K562 (cell line): ENCODE results near the gene SETDB2. TPM values are rescaled to one million over a fixed set of nuclear protein-coding genes. Genes with fewer than 3 reads are reported as not detected.

Source experiments
- BDP1 ChIP-seq: IDR thresholded peaks from 3 replicates; pipeline ENCODE4 v1.6.1; 2011; ENCODE audit not compliant: insufficient read length, insufficient read depth
- CCAR2 ChIP-seq: fragments of 200-400 bp; formaldehyde crosslinking; IDR thresholded peaks from 2 replicates; pipeline ENCODE4 v1.6.1; 2017; ENCODE audit warnings: mild to moderate bottlenecking, low read depth, low read length
- ELF1 ChIP-seq: fragments of 200-800 bp; sonication (Bioruptor generic); IDR thresholded peaks from 2 replicates; pipeline ENCODE4 v1.6.1; 2016; ENCODE audit warnings: missing genetic modification characterization, missing compliant biosample characterization
- EP400 ChIP-seq: fragments of 450-650 bp; IDR thresholded peaks from 2 replicates; pipeline ENCODE4 v1.6.1; 2017; ENCODE audit warnings: antibody characterized with exemption, mild to moderate bottlenecking, moderate library complexity
- HMG20B ChIP-seq: fragments of 250-450 bp; sonication (Bioruptor Pico); IDR thresholded peaks from 2 replicates; pipeline ENCODE4 v1.5.0; 2021; ENCODE audit warnings: mild to moderate bottlenecking
- KLF1 ChIP-seq: fragments of 450-650 bp; IDR thresholded peaks from 2 replicates; pipeline ENCODE4 v1.6.1; 2016; ENCODE audit warnings: missing genetic modification characterization, missing compliant biosample characterization
- MAFK ChIP-seq: IDR thresholded peaks from 2 replicates; pipeline ENCODE4 v1.6.1; 2011; ENCODE audit warnings: low read length, improper control_type of control experiment
- MYC ChIP-seq, 2 experiments: fragments of 250-450 bp in 1 of 2; sonication (Bioruptor Pico) in 1 of 2; IDR thresholded peaks; 2 replicates each; pipeline versions ENCODE4 v1.5.1 to v1.6.1; 2012 to 2021; ENCODE audit warnings: low read depth in 2 of 2, borderline replicate concordance in 1 of 2, improper control_type of control experiment in 1 of 2, low read length in 1 of 2, mild to moderate bottlenecking in 1 of 2, moderate library complexity in 1 of 2
- RB1 ChIP-seq: fragments of 450-650 bp; IDR thresholded peaks from 2 replicates; pipeline ENCODE4 v1.6.1; 2017; ENCODE audit warnings: low read depth, mild to moderate bottlenecking
- SETDB1 ChIP-seq: IDR thresholded peaks from one replicate; pipeline ENCODE4 v1.6.1; 2012; ENCODE audit warnings: low read length, control low read depth, inconsistent platforms
- TCF7L2 ChIP-seq: fragments of 150-350 bp; IDR thresholded peaks from 2 replicates; pipeline ENCODE4 v1.6.1; 2016; ENCODE audit warnings: low read depth, mild to moderate bottlenecking, low read length, moderate library complexity
- TRIM28 ChIP-seq: fragments of 450-650 bp; IDR thresholded peaks from 2 replicates; pipeline ENCODE4 v1.6.1; 2017
- ZFP1 ChIP-seq: fragments of 450-650 bp; formaldehyde crosslinking; IDR thresholded peaks from 2 replicates; pipeline ENCODE4 v1.4.0; 2020; ENCODE audit warnings: mild to moderate bottlenecking, mixed read lengths
- ZNF699 ChIP-seq: fragments of 250-450 bp; sonication (Bioruptor Pico); IDR thresholded peaks from 2 replicates; pipeline ENCODE4 v1.8.0; 2021; ENCODE audit warnings: mild to moderate bottlenecking, moderate library complexity; ENCODE audit not compliant: insufficient replicate concordance
- polyA plus RNA-seq, 8 experiments: library from polyadenylated mRNA; depleted of rRNA in 4 of 8; stranded (reverse) in 5 of 8; unstranded in 3 of 8; fragments of >200 nt; fragmentation: Nextera tagmentation in 2 of 8; fragmentation: Illumina TruSeq in 1 of 8; extraction: Ambion mirVana in 2 of 8; extraction: Trizol in 1 of 8; gene quantifications; 2 replicates each; pipeline versions ENCODE4 v1.2.1 to v1.2.3, GENCODE V29; 2011 to 2014; ENCODE audit warnings: inconsistent platforms in 1 of 8, missing spikeins in 1 of 8
- total RNA-seq, 7 experiments: library from RNA; depleted of rRNA in 6 of 7; stranded (reverse); fragments of >200 nt in 6 of 7; fragmentation: Illumina TruSeq in 2 of 7; extraction: Trizol in 2 of 7; gene quantifications; 2 replicates each; pipeline versions ENCODE4 v1.2.1 to v1.2.3, GENCODE V29; 2011 to 2021; ENCODE audit warnings: low replicate concordance in 1 of 7
- TF ChIP-seq, protein P1 (sequence below): fragments of 200-600 bp; sonication (generic); IDR thresholded peaks from one replicate; pipeline ENCODE4 v1.6.1; 2012; ENCODE audit warnings: mild to moderate bottlenecking, low read depth, low read length, inconsistent platforms
- TF ChIP-seq, protein P2 (sequence below): fragments of 450-650 bp; formaldehyde crosslinking; IDR thresholded peaks from 2 replicates; pipeline ENCODE4 v1.4.0; 2022; ENCODE audit warnings: mild to moderate bottlenecking, moderate library complexity

Gene SETDB2
- total and polyA plus RNA-seq, 9 of the 15 experiments (the other 6 are each of a cell fraction or from before 2014, with no cell fraction given), result 1.0 to 9.0 (median 6.1) TPM

DNA sequence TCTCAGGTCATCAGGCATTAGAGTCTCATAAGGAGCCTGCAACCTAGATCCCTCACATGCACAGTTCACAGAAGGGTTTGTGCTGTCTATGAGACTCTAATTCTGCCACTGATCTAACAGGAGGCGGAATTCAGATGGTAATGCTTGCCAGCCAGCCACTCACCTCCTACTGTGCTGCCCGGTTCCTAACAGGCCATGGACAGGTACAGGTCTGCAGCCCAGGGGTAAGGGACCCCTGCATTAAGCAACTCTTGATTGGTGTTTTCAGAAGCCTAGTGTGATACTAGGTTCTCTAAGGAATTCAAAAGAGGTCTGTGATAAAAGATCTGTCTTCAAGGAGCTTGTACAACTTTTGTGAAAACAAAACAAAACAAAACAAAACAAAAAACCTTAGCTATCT, 31.3 kb upstream of the SETDB2 start (continued):
- TF ChIP-seq, protein P1, sequence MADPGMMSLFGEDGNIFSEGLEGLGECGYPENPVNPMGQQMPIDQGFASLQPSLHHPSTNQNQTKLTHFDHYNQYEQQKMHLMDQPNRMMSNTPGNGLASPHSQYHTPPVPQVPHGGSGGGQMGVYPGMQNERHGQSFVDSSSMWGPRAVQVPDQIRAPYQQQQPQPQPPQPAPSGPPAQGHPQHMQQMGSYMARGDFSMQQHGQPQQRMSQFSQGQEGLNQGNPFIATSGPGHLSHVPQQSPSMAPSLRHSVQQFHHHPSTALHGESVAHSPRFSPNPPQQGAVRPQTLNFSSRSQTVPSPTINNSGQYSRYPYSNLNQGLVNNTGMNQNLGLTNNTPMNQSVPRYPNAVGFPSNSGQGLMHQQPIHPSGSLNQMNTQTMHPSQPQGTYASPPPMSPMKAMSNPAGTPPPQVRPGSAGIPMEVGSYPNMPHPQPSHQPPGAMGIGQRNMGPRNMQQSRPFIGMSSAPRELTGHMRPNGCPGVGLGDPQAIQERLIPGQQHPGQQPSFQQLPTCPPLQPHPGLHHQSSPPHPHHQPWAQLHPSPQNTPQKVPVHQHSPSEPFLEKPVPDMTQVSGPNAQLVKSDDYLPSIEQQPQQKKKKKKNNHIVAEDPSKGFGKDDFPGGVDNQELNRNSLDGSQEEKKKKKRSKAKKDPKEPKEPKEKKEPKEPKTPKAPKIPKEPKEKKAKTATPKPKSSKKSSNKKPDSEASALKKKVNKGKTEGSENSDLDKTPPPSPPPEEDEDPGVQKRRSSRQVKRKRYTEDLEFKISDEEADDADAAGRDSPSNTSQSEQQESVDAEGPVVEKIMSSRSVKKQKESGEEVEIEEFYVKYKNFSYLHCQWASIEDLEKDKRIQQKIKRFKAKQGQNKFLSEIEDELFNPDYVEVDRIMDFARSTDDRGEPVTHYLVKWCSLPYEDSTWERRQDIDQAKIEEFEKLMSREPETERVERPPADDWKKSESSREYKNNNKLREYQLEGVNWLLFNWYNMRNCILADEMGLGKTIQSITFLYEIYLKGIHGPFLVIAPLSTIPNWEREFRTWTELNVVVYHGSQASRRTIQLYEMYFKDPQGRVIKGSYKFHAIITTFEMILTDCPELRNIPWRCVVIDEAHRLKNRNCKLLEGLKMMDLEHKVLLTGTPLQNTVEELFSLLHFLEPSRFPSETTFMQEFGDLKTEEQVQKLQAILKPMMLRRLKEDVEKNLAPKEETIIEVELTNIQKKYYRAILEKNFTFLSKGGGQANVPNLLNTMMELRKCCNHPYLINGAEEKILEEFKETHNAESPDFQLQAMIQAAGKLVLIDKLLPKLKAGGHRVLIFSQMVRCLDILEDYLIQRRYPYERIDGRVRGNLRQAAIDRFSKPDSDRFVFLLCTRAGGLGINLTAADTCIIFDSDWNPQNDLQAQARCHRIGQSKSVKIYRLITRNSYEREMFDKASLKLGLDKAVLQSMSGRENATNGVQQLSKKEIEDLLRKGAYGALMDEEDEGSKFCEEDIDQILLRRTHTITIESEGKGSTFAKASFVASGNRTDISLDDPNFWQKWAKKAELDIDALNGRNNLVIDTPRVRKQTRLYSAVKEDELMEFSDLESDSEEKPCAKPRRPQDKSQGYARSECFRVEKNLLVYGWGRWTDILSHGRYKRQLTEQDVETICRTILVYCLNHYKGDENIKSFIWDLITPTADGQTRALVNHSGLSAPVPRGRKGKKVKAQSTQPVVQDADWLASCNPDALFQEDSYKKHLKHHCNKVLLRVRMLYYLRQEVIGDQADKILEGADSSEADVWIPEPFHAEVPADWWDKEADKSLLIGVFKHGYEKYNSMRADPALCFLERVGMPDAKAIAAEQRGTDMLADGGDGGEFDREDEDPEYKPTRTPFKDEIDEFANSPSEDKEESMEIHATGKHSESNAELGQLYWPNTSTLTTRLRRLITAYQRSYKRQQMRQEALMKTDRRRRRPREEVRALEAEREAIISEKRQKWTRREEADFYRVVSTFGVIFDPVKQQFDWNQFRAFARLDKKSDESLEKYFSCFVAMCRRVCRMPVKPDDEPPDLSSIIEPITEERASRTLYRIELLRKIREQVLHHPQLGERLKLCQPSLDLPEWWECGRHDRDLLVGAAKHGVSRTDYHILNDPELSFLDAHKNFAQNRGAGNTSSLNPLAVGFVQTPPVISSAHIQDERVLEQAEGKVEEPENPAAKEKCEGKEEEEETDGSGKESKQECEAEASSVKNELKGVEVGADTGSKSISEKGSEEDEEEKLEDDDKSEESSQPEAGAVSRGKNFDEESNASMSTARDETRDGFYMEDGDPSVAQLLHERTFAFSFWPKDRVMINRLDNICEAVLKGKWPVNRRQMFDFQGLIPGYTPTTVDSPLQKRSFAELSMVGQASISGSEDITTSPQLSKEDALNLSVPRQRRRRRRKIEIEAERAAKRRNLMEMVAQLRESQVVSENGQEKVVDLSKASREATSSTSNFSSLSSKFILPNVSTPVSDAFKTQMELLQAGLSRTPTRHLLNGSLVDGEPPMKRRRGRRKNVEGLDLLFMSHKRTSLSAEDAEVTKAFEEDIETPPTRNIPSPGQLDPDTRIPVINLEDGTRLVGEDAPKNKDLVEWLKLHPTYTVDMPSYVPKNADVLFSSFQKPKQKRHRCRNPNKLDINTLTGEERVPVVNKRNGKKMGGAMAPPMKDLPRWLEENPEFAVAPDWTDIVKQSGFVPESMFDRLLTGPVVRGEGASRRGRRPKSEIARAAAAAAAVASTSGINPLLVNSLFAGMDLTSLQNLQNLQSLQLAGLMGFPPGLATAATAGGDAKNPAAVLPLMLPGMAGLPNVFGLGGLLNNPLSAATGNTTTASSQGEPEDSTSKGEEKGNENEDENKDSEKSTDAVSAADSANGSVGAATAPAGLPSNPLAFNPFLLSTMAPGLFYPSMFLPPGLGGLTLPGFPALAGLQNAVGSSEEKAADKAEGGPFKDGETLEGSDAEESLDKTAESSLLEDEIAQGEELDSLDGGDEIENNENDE, result no peak
- no peak for TF ChIP-seq HMG20B (CRISPR knock-in tag)
- no peak for TF ChIP-seq SETDB1
- TF ChIP-seq ELF1 (tag), result no peak
- no peak for TF ChIP-seq TCF7L2
- no peak for TF ChIP-seq ZNF699 (CRISPR knock-in tag)
- TF ChIP-seq BDP1, result no peak
- TF ChIP-seq, protein P2, sequence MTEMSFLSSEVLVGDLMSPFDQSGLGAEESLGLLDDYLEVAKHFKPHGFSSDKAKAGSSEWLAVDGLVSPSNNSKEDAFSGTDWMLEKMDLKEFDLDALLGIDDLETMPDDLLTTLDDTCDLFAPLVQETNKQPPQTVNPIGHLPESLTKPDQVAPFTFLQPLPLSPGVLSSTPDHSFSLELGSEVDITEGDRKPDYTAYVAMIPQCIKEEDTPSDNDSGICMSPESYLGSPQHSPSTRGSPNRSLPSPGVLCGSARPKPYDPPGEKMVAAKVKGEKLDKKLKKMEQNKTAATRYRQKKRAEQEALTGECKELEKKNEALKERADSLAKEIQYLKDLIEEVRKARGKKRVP (CRISPR knock-in tag), result no peak
- TF ChIP-seq MYC (IDR thresholded peaks at IDR 0.05; ENCODE audit: low read depth, low read length), result no peak
- TF ChIP-seq MYC (CRISPR knock-in tag; IDR thresholded peaks at IDR 0.05; ENCODE audit: borderline replicate concordance, low read depth), result no peak
- TF ChIP-seq RB1, result no peak
- no peak for TF ChIP-seq ZFP1 (CRISPR knock-in tag)
- TF ChIP-seq CCAR2, result no peak
- no peak for TF ChIP-seq TRIM28
- TF ChIP-seq MAFK, result no peak
- TF ChIP-seq EP400, result no peak
- TF ChIP-seq KLF1 (tag), result no peak
